Activated CD8-positive, alpha-beta memory T cell treated with anti-CD3 and anti-CD28 coated beads, Interleukin-2, amount 10 ng/mL, durations not matched to agents 7 days and 5 days (primary cell): ENCODE results near the gene GPRC5C. TPM values are rescaled to one million over a fixed set of nuclear protein-coding genes. Genes with fewer than 3 reads are reported as not detected.

Experiments used
- ATAC-seq: fragments of 150-1000 bp; cut with Tn5 transposase; one replicate; pipeline ENCODE4 v1.10.0; 2021; ENCODE audit warnings: moderate library complexity
- CTCF ChIA-PET: fragments of 350-600 bp; sonication (Branson Sonifier 250); formaldehyde crosslinking; loops from one replicate; lab custom pipeline; 2021; ENCODE audit warnings: antibody characterized with exemption; lab: Charles Lee
- DNase-seq: peaks from one replicate; pipeline ENCODE4 v3.0.0-alpha.2; 2020
- H3K27ac Mint-ChIP-seq: one replicate; pipeline ENCODE4 v1.8.0; 2021; ENCODE audit warnings: mild to moderate bottlenecking, mixed read lengths
- H3K27me3 Mint-ChIP-seq: one replicate; pipeline ENCODE4 v1.8.0; 2021; ENCODE audit warnings: mixed read lengths
- H3K36me3 Mint-ChIP-seq: one replicate; pipeline ENCODE4 v1.8.0; 2021; ENCODE audit warnings: mild to moderate bottlenecking, mixed read lengths
- H3K4me1 Mint-ChIP-seq: one replicate; pipeline ENCODE4 v1.8.0; 2021; ENCODE audit warnings: mixed read lengths
- H3K4me3 Mint-ChIP-seq: one replicate; pipeline ENCODE4 v1.8.0; 2021; ENCODE audit warnings: mild to moderate bottlenecking, moderate library complexity, mixed read lengths
- H3K9me3 Mint-ChIP-seq: one replicate; pipeline ENCODE4 v1.8.0; 2022; ENCODE audit warnings: low read depth, mixed read lengths
- total RNA-seq, 2 experiments: library from RNA; stranded (reverse); gene quantifications; one replicate each; pipeline ENCODE4 v1.2.3, GENCODE V29; 2021

Gene GPRC5C
- total RNA-seq, 2 experiments from 2014 or later, result not detected

GRCh38 chr17:74430385-74430705 lies 1.5 kb upstream of the GPRC5C start:
- no peak overlapping the region for H3K4me3 Mint-ChIP-seq
- CTCF ChIA-PET, result interaction anchor here (1.0 to 1.8 kb wide), 2 partner anchors 22 to 51 kb away, joined by 3 to 4 read pairs; no protein-coding TSS in a partner anchor
- no peak overlapping the region for H3K27ac Mint-ChIP-seq
- DNase-seq, result no peak
- H3K9me3 Mint-ChIP-seq, result no peaks in the 10 kb centered on the region
- no peak for ATAC-seq
- H3K27me3 Mint-ChIP-seq, result peaks cover 66% of the 10 kb centered on the region
- peaks cover 10% of the 10 kb centered on the region for H3K4me1 Mint-ChIP-seq
- no peaks in the 10 kb centered on the region for H3K36me3 Mint-ChIP-seq

- CTCF ChIA-PET, result interaction anchor here (1.0 to 1.8 kb wide), 2 partner anchors 21 to 52 kb away, joined by 3 to 4 read pairs; no protein-coding TSS in a partner anchor
- DNase-seq, result no peak
- H3K9me3 Mint-ChIP-seq, result no peaks in the 10 kb centered on the region
- peaks cover 68% of the 10 kb centered on the region for H3K27me3 Mint-ChIP-seq
- H3K36me3 Mint-ChIP-seq, result no peaks in the 10 kb centered on the region
- ATAC-seq, result no peak
- H3K4me1 Mint-ChIP-seq, result peaks cover 10% of the 10 kb centered on the region
- H3K4me3 Mint-ChIP-seq, result no peak overlapping the region
- no peak overlapping the region for H3K27ac Mint-ChIP-seq
Observed at GRCh38 chr17:74430706-74431567, 951 bp upstream of the GPRC5C start.

- no peaks in the 10 kb centered on the region for H3K36me3 Mint-ChIP-seq
- ATAC-seq (no peak), DNase-seq (no peak)
- CTCF ChIA-PET, result no interaction called here
- no peak overlapping the region for H3K27ac Mint-ChIP-seq
- peaks cover 68% of the 10 kb centered on the region for H3K27me3 Mint-ChIP-seq
- peaks cover 10% of the 10 kb centered on the region for H3K4me1 Mint-ChIP-seq
- no peaks in the 10 kb centered on the region for H3K9me3 Mint-ChIP-seq
- no peak overlapping the region for H3K4me3 Mint-ChIP-seq
Observed at GRCh38 chr17:74432424-74432690, 469 bp downstream of the GPRC5C start.

GRCh38 chr17:74432766-74433391 lies 991 bp downstream of the GPRC5C start:
- Mint-ChIP-seq H3K27me3 (peaks cover 69% of the 10 kb centered on the region), H3K27ac (no peak overlapping the region), H3K4me3 (no peak overlapping the region), H3K36me3 (no peaks in the 10 kb centered on the region), H3K9me3 (peaks cover under 1% of the 10 kb centered on the region), H3K4me1 (peaks cover 10% of the 10 kb centered on the region)
- CTCF ChIA-PET, result no interaction called here
- DNase-seq (no peak), ATAC-seq (no peak)

- H3K36me3 Mint-ChIP-seq, result no peaks in the 10 kb centered on the region
- DNase-seq (no peak), ATAC-seq (no peak)
- peaks cover 62% of the 10 kb centered on the region for H3K27me3 Mint-ChIP-seq
- CTCF ChIA-PET, result no interaction called here
- H3K9me3 Mint-ChIP-seq, result peaks cover 2% of the 10 kb centered on the region
- no peak overlapping the region for H3K27ac Mint-ChIP-seq
- H3K4me1 Mint-ChIP-seq, result peaks cover 10% of the 10 kb centered on the region
- H3K4me3 Mint-ChIP-seq, result no peak overlapping the region
Observed at GRCh38 chr17:74433421-74434121, 1.7 kb downstream of the GPRC5C start.

GRCh38 chr17:74435775-74436359 lies 4.0 kb downstream of the GPRC5C start:
- no peak overlapping the region for H3K4me3 Mint-ChIP-seq
- CTCF ChIA-PET, result interaction anchor here (0.6 to 4.2 kb wide), 5 partner anchors 17 to 58 kb away, joined by 3 to 36 read pairs (median 5); no protein-coding TSS in a partner anchor
- no peaks in the 10 kb centered on the region for H3K36me3 Mint-ChIP-seq
- no peak overlapping the region for H3K27ac Mint-ChIP-seq
- peaks cover 2% of the 10 kb centered on the region for H3K9me3 Mint-ChIP-seq
- DNase-seq (no peak), ATAC-seq (no peak)
- H3K4me1 Mint-ChIP-seq, result peaks cover 9% of the 10 kb centered on the region
- peaks cover 47% of the 10 kb centered on the region for H3K27me3 Mint-ChIP-seq

GRCh38 chr17:74437702-74438101 lies 5.8 kb downstream of the GPRC5C start:
- ATAC-seq (no peak), DNase-seq (no peak)
- Mint-ChIP-seq H3K27me3 (peaks cover 40% of the 10 kb centered on the region), H3K4me1 (peaks cover 2% of the 10 kb centered on the region), H3K36me3 (no peaks in the 10 kb centered on the region), H3K27ac (no peak overlapping the region), H3K9me3 (peaks cover 2% of the 10 kb centered on the region), H3K4me3 (no peak overlapping the region)
- CTCF ChIA-PET, result interaction anchor here (0.7 to 4.2 kb wide), 15 partner anchors 10 to 220 kb away, joined by 3 to 36 read pairs (median 4); partner anchors contain the start of genes CD300H and GPR142

- no peak for ATAC-seq
- Mint-ChIP-seq H3K9me3 (peaks cover 2% of the 10 kb centered on the region), H3K4me3 (no peak overlapping the region), H3K27me3 (peaks cover 27% of the 10 kb centered on the region), H3K4me1 (peaks cover 2% of the 10 kb centered on the region), H3K36me3 (no peaks in the 10 kb centered on the region), H3K27ac (no peak overlapping the region)
- DNase-seq, result no peak
- CTCF ChIA-PET, result interaction anchor here (4.2 kb wide), 1 partner anchor 13 kb away, joined by 36 read pairs; no protein-coding TSS in a partner anchor
Observed at GRCh38 chr17:74439691-74440567, 8.0 kb downstream of the GPRC5C start.

- Mint-ChIP-seq H3K36me3 (no peaks in the 10 kb centered on the region), H3K27ac (no peak overlapping the region), H3K27me3 (peaks cover 19% of the 10 kb centered on the region), H3K4me3 (no peak overlapping the region), H3K9me3 (peaks cover 2% of the 10 kb centered on the region), H3K4me1 (peaks cover 2% of the 10 kb centered on the region)
- CTCF ChIA-PET, result interaction anchor here (0.9 to 1.0 kb wide), 2 partner anchors 11 to 16 kb away, joined by 3 to 4 read pairs; no protein-coding TSS in a partner anchor
- ATAC-seq (no peak), DNase-seq (no peak)
Observed at GRCh38 chr17:74441537-74441936, 9.6 kb downstream of the GPRC5C start.

- DNase-seq (no peak), ATAC-seq (no peak)
- H3K4me1 Mint-ChIP-seq, result peaks cover 4% of the 10 kb centered on the region
- H3K4me3 Mint-ChIP-seq, result no peak overlapping the region
- no peak overlapping the region for H3K27ac Mint-ChIP-seq
- H3K36me3 Mint-ChIP-seq, result no peaks in the 10 kb centered on the region
- peaks cover 16% of the 10 kb centered on the region for H3K27me3 Mint-ChIP-seq
- peaks cover 2% of the 10 kb centered on the region for H3K9me3 Mint-ChIP-seq
- CTCF ChIA-PET, result no interaction called here
Observed at GRCh38 chr17:74442291-74442669, 10.4 kb downstream of the GPRC5C start.

- H3K4me1 Mint-ChIP-seq, result peaks cover 4% of the 10 kb centered on the region
- H3K9me3 Mint-ChIP-seq, result peaks cover 1% of the 10 kb centered on the region
- CTCF ChIA-PET, result interaction anchor here (0.7 to 3.3 kb wide), 4 partner anchors 14 to 160 kb away, joined by 3 to 14 read pairs (median 5); no protein-coding TSS in a partner anchor
- H3K4me3 Mint-ChIP-seq, result no peak overlapping the region
- no peak for ATAC-seq
- H3K27ac Mint-ChIP-seq, result no peak overlapping the region
- H3K36me3 Mint-ChIP-seq, result no peaks in the 10 kb centered on the region
- peaks cover 12% of the 10 kb centered on the region for H3K27me3 Mint-ChIP-seq
- no peak for DNase-seq
Observed at GRCh38 chr17:74442670-74443515, 11.0 kb downstream of the GPRC5C start.
